LNCaP clone FGC (cell line): ENCODE measurements around the gene TOMM20.
A peak's percentile ranks its signal among the peaks of the same experiment; 100 is the strongest.

ENCODE experiments used
- DNase-seq: peaks from one replicate; pipeline ENCODE4 v3.0.0-alpha.2; 2011; ENCODE audit warnings: low read depth
- H3K4me3 ChIP-seq: 2 replicates; pipeline ENCODE4 v1.5.1; 2011; ENCODE audit warnings: mild to moderate bottlenecking, low read depth, low read length, control low read depth
- TF ChIP-seq, protein P1 (sequence below): IDR thresholded peaks from 2 replicates; pipeline ENCODE4 v1.5.1; 2012; ENCODE audit warnings: mild to moderate bottlenecking; ENCODE audit not compliant: control insufficient read depth, insufficient read depth; ENCODE audit errors: extremely low read depth

Gene TOMM20

GRCh38 chr1:235128456-235129328 lies at the start of gene TOMM20:
Gene TOMM20 (minus strand): TSS chr1:235128837. CDS start chr1:235128715, 122 bp downstream.
- DNase-seq, result peak; percentile 97
- H3K4me3 ChIP-seq, result peak within 1 kb of the TSS; percentile 91
- TF ChIP-seq, protein P1, sequence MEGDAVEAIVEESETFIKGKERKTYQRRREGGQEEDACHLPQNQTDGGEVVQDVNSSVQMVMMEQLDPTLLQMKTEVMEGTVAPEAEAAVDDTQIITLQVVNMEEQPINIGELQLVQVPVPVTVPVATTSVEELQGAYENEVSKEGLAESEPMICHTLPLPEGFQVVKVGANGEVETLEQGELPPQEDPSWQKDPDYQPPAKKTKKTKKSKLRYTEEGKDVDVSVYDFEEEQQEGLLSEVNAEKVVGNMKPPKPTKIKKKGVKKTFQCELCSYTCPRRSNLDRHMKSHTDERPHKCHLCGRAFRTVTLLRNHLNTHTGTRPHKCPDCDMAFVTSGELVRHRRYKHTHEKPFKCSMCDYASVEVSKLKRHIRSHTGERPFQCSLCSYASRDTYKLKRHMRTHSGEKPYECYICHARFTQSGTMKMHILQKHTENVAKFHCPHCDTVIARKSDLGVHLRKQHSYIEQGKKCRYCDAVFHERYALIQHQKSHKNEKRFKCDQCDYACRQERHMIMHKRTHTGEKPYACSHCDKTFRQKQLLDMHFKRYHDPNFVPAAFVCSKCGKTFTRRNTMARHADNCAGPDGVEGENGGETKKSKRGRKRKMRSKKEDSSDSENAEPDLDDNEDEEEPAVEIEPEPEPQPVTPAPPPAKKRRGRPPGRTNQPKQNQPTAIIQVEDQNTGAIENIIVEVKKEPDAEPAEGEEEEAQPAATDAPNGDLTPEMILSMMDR, result no peak

GRCh38 chr1:235176486-235176885 lies 47.8 kb upstream of the TOMM20 start:
- no peak for DNase-seq
- TF ChIP-seq, protein P1, result no peak
- H3K4me3 ChIP-seq, result no peak overlapping the region

DNA sequence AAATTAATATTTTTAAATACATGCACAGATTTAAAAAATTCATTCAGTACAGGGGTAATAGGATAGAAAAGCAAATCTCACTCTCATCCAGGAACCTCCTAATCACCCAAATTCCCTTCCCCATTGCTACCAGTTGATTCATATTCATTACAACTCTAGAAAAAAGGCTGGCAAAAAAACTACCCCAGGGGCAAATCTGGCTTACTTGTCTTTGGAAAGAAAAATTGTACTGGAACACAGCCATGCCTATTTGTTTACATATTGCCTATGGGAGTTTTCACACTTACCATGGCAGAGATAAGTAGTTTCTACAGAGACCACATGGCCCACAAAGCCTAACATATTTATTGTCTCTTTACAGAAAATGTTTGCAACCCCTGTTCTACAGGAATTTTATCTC lies 41.3 kb upstream of the TOMM20 start:
- TF ChIP-seq, protein P1, result no peak
- DNase-seq, result no peak
- H3K4me3 ChIP-seq, result no peak overlapping the region

DNA sequence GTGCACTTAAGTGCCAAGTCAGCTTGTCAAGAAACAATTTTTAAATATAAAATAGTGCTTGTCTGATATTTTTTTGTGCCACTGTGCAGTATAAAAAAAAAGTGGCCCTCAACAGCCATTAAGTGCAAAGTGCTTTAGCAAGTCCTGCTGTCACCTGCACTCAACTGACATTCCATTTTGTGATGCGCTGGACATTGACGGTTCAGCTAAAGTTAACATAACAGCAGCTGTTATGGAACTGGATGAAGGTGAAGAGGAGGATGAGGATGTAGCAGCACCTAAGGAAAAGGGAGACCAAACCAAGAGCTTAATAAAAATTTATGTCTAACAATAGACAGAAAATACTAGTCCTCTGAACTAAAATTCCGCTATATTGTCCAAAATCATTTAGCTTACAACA lies 39.7 kb upstream of the TOMM20 start:
- TF ChIP-seq, protein P1, result no peak
- H3K4me3 ChIP-seq, result no peak overlapping the region
- DNase-seq, result no peak

GRCh38 chr1:235161685-235162327 lies 33.2 kb upstream of the TOMM20 start:
- TF ChIP-seq, protein P1, result no peak
- DNase-seq, result no peak
- peak overlapping the region; percentile 91 for H3K4me3 ChIP-seq

DNA sequence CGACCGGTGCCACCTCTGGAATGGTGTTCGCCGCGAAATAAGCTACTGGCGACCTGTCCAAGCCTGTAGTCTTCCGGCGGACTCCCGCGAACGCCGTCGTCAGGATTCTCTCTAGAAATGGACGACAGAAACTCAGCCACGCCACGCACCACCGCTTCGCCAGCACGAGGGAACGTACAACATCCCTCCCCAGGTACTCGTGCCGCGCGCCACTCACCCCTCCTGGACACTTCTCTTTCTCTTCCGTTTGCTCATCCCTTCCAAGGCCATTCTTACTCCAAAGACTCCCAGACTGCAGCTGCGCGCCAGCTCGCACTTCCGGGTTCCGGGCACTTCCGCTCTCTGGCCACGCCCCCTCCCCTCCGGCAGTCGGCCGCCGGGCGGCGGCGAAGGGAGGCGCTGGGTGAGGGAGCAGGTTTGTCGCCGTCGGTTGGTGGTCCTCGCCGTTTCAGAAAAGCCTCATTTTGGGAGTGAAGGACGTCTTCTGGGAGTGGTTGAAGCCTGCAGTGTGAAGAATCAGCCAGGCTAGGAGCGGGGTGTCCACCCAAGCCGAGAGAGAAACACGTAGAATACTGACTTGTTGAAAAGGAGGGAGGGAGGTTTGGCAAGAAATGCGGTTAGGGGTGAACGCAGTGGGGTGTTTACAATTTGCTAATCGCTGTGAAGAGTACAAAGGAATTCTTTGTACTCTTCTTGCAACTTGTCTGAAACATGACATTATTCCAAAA lies 32.5 kb upstream of the TOMM20 start, which contains the start of gene RBM34:
Gene RBM34, minus strand, starts transcription at position 294 of the 728 bp plus-strand sequence. Its CDS starts 24 bp downstream, at position 270.
- peak; percentile 76 for DNase-seq
- TF ChIP-seq, protein P1, result peak; percentile 6; the same call in 1 of the 2 replicates
- H3K4me3 ChIP-seq, result peak within 1 kb of the TSS; percentile 91
